ENCODE results near the gene SPON1.

- no peak for TF ChIP-seq EP300 (IDR thresholded peaks at IDR 0.05; ENCODE audit: low read depth)
- no peak for TF ChIP-seq POLR2A (IDR thresholded peaks at IDR 0.05)
- TF ChIP-seq POLR2AphosphoS5 (IDR thresholded peaks at IDR 0.05): no peak
- TF ChIP-seq, protein P1, sequence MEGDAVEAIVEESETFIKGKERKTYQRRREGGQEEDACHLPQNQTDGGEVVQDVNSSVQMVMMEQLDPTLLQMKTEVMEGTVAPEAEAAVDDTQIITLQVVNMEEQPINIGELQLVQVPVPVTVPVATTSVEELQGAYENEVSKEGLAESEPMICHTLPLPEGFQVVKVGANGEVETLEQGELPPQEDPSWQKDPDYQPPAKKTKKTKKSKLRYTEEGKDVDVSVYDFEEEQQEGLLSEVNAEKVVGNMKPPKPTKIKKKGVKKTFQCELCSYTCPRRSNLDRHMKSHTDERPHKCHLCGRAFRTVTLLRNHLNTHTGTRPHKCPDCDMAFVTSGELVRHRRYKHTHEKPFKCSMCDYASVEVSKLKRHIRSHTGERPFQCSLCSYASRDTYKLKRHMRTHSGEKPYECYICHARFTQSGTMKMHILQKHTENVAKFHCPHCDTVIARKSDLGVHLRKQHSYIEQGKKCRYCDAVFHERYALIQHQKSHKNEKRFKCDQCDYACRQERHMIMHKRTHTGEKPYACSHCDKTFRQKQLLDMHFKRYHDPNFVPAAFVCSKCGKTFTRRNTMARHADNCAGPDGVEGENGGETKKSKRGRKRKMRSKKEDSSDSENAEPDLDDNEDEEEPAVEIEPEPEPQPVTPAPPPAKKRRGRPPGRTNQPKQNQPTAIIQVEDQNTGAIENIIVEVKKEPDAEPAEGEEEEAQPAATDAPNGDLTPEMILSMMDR (IDR thresholded peaks at IDR 0.05): no peak
Measured at GRCh38 chr11:14022821-14023220, 60.3 kb downstream of the SPON1 start.

Measured in transverse colon (tissue), 4 donors.